ENCODE measurements around the gene PRICKLE2. TPM values are rescaled to one million over a fixed set of nuclear protein-coding genes. Genes with fewer than 3 reads are reported as not detected.

The PRICKLE2 gene
- total and polyA plus RNA-seq, 10 of the 15 experiments (the other 5 are each of a cell fraction or from before 2014, with no cell fraction given) = 0.11 to 2.6 (median 0.69) TPM

DNA sequence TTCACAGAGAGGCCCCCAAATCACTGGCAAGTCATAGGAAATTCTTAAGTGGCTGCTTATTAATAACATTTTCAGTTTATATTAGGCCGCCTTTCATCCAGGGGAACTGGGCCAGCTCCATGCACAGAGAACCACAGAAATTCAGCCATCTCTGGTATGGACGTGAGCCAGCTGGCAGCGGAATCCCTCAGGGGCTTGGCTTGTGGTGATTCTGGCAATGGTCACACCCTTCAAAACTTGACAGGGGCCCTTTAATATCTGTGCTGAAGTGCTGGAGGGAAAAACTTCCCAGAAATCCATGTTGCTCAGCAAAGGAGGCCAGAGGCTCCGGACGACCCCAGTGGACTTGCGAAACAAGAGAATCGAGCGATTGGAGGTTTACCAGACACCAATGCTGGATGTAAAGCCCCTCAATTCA is 11.3 kb downstream of the PRICKLE2 start:
- H4K20me1 ChIP-seq (ENCODE audit: control insufficient read depth, insufficient read depth) = no peaks in the 10 kb centered on the region
- TF ChIP-seq ZBED1 (IDR thresholded peaks at IDR 0.05; ENCODE audit: borderline replicate concordance) (no peak), MTA2 (IDR thresholded peaks at IDR 0.05; ENCODE audit: low read depth) (no peak), ZNF207 (IDR thresholded peaks at IDR 0.05; ENCODE audit: borderline replicate concordance) (no peak), SMAD1 (IDR thresholded peaks at IDR 0.05; ENCODE audit: low read depth, partially characterized antibody) (no peak)
- TF ChIP-seq, protein P1, sequence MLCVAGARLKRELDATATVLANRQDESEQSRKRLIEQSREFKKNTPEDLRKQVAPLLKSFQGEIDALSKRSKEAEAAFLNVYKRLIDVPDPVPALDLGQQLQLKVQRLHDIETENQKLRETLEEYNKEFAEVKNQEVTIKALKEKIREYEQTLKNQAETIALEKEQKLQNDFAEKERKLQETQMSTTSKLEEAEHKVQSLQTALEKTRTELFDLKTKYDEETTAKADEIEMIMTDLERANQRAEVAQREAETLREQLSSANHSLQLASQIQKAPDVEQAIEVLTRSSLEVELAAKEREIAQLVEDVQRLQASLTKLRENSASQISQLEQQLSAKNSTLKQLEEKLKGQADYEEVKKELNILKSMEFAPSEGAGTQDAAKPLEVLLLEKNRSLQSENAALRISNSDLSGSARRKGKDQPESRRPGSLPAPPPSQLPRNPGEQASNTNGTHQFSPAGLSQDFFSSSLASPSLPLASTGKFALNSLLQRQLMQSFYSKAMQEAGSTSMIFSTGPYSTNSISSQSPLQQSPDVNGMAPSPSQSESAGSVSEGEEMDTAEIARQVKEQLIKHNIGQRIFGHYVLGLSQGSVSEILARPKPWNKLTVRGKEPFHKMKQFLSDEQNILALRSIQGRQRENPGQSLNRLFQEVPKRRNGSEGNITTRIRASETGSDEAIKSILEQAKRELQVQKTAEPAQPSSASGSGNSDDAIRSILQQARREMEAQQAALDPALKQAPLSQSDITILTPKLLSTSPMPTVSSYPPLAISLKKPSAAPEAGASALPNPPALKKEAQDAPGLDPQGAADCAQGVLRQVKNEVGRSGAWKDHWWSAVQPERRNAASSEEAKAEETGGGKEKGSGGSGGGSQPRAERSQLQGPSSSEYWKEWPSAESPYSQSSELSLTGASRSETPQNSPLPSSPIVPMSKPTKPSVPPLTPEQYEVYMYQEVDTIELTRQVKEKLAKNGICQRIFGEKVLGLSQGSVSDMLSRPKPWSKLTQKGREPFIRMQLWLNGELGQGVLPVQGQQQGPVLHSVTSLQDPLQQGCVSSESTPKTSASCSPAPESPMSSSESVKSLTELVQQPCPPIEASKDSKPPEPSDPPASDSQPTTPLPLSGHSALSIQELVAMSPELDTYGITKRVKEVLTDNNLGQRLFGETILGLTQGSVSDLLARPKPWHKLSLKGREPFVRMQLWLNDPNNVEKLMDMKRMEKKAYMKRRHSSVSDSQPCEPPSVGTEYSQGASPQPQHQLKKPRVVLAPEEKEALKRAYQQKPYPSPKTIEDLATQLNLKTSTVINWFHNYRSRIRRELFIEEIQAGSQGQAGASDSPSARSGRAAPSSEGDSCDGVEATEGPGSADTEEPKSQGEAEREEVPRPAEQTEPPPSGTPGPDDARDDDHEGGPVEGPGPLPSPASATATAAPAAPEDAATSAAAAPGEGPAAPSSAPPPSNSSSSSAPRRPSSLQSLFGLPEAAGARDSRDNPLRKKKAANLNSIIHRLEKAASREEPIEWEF (IDR thresholded peaks at IDR 0.05; ENCODE audit: insufficient replicate concordance, low read depth, low read length) = no peak
- TF ChIP-seq, protein P2, sequence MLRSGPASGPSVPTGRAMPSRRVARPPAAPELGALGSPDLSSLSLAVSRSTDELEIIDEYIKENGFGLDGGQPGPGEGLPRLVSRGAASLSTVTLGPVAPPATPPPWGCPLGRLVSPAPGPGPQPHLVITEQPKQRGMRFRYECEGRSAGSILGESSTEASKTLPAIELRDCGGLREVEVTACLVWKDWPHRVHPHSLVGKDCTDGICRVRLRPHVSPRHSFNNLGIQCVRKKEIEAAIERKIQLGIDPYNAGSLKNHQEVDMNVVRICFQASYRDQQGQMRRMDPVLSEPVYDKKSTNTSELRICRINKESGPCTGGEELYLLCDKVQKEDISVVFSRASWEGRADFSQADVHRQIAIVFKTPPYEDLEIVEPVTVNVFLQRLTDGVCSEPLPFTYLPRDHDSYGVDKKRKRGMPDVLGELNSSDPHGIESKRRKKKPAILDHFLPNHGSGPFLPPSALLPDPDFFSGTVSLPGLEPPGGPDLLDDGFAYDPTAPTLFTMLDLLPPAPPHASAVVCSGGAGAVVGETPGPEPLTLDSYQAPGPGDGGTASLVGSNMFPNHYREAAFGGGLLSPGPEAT (IDR thresholded peaks at IDR 0.05; ENCODE audit: low read depth) = no peak
- TF ChIP-seq, protein P3, sequence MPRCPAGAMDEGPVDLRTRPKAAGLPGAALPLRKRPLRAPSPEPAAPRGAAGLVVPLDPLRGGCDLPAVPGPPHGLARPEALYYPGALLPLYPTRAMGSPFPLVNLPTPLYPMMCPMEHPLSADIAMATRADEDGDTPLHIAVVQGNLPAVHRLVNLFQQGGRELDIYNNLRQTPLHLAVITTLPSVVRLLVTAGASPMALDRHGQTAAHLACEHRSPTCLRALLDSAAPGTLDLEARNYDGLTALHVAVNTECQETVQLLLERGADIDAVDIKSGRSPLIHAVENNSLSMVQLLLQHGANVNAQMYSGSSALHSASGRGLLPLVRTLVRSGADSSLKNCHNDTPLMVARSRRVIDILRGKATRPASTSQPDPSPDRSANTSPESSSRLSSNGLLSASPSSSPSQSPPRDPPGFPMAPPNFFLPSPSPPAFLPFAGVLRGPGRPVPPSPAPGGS (IDR thresholded peaks at IDR 0.05; ENCODE audit: borderline replicate concordance, insufficient read depth, low read depth, low read length, poor library complexity, severe bottlenecking) = no peak
- H3K4me2 ChIP-seq (ENCODE audit: control insufficient read depth, insufficient read depth) = no peak overlapping the region
- H3K79me2 ChIP-seq (ENCODE audit: control insufficient read depth, insufficient read depth, low read length) = no peaks in the 10 kb centered on the region
- no peaks in the 10 kb centered on the region for H3K4me1 ChIP-seq (ENCODE audit: control insufficient read depth, insufficient read depth, low read length)
- no peak overlapping the region for H2AFZ ChIP-seq (ENCODE audit: control insufficient read depth, low read depth, low read length)
- intact Hi-C loops (cut with micrococcal nuclease; ENCODE audit: unreplicated experiment) = no loop called here
- H3K9me3 ChIP-seq (replicated peaks; ENCODE audit: control insufficient read depth, insufficient read depth, low read length) = no peaks in the 10 kb centered on the region
- DNase-seq (ENCODE audit: low read depth, low spot score) (no peak), FAIRE-seq (no peak), ATAC-seq (no peak)
- in situ Hi-C loops (cut with MboI) = no loop called here
- H3K9ac ChIP-seq (ENCODE audit: control insufficient read depth, insufficient read depth, low read length) = no peak overlapping the region
- H3K27ac ChIP-seq (ENCODE audit: control insufficient read depth, insufficient read depth) = no peak overlapping the region
- no peak overlapping the region for H3K4me3 ChIP-seq
- ChIA-PET POLR2A (no interaction called here), RAD21 (ENCODE audit: unreplicated experiment) (interaction anchor here (2.1 to 2.2 kb wide), 2 partner anchors 10 to 271 kb away, joined by 6 to 17 read pairs; partner anchors contain the start of gene PRICKLE2), CTCF (interaction anchor here (1.5 to 3.8 kb wide), 2 partner anchors 11 to 184 kb away, joined by 3 to 28 read pairs; partner anchors contain the start of gene PRICKLE2), SMC1A (ENCODE audit: uncharacterized antibody, unreplicated experiment) (interaction anchor here (2.0 to 3.8 kb wide), 2 partner anchors 11 to 19 kb away, joined by 5 to 30 read pairs; partner anchors contain the start of gene PRICKLE2)
- no peaks in the 10 kb centered on the region for H3K36me3 ChIP-seq (ENCODE audit: control insufficient read depth in 2 of 2, insufficient read depth in 2 of 2, low read length in 1 of 2)
- WGBS (ENCODE audit: insufficient coverage, insufficient replicate concordance, low lambda C conversion rate, missing lambda C conversion rate) = 26% methylated on average over 8 of the region's 8 CpGs
- no peaks in the 10 kb centered on the region; a peak in 1 of 4 replicates for H3K27me3 ChIP-seq (replicated peaks in 1 of 2; ENCODE audit: control insufficient read depth in 2 of 2, insufficient read depth in 2 of 2, low read length in 1 of 2)
- no TSS peak for BruUV-seq (replicated peaks)

Data from GM12878 (cell line).